KBM-7 (cell line): ENCODE measurements around the gene PDCL3.
A peak's percentile ranks its signal among the peaks of the same experiment; 100 is the strongest.

Source experiments
- DNase-seq: peaks from one replicate; pipeline ENCODE4 v3.0.0-alpha.2; 2015
- in situ Hi-C: fragments of 300-500 bp; cut with MboI; formaldehyde crosslinking; loops from 2 replicates; pipeline ENCODE4 v1.14.3; 2020; ENCODE audit warnings: low sequenced_read_pairs, low pct_unique_long_range_greater_than_20kb, mixed read lengths

The PDCL3 gene

GRCh38 chr2:100554798-100555407 lies 7.9 kb upstream of the PDCL3 start:
- DNase-seq, result peak; percentile 80
- in situ Hi-C loops, result no loop called here

- no peak for DNase-seq
- in situ Hi-C loops, result no loop called here
Observed at GRCh38 chr2:100556746-100557145, 6.0 kb upstream of the PDCL3 start.

GRCh38 chr2:100560216-100560830 lies 2.5 kb upstream of the PDCL3 start:
- in situ Hi-C loops, result no loop called here

GRCh38 chr2:100561191-100561590 lies 1.6 kb upstream of the PDCL3 start:
- in situ Hi-C loops, result no loop called here

More at GRCh38 chr2:100560216-100560830, 2.5 kb upstream of the PDCL3 start:
- no peak for DNase-seq

GRCh38 chr2:100563407-100564247 lies 834 bp downstream of the PDCL3 start:
- DNase-seq, result no peak
- in situ Hi-C loops, result no loop called here

More at GRCh38 chr2:100561191-100561590, 1.6 kb upstream of the PDCL3 start:
- no peak for DNase-seq

GRCh38 chr2:100568989-100569388 lies 6.2 kb downstream of the PDCL3 start:
- in situ Hi-C loops, result no loop called here
- no peak for DNase-seq

- in situ Hi-C loops, result no loop called here
- peak; percentile 75 for DNase-seq
Observed at GRCh38 chr2:100571668-100572067, 8.9 kb downstream of the PDCL3 start.

GRCh38 chr2:100577777-100578176 lies 15.0 kb downstream of the PDCL3 start:
- no peak for DNase-seq
- in situ Hi-C loops, result no loop called here

GRCh38 chr2:100580367-100581276 lies 17.8 kb downstream of the PDCL3 start:
- peak; percentile 63 for DNase-seq
- in situ Hi-C loops, result no loop called here

- DNase-seq, result no peak
- in situ Hi-C loops, result no loop called here
Observed at GRCh38 chr2:100581277-100581612, 18.5 kb downstream of the PDCL3 start.

GRCh38 chr2:100584816-100585215 lies 22.0 kb downstream of the PDCL3 start:
- in situ Hi-C loops, result no loop called here
- peak; percentile 22 for DNase-seq

- in situ Hi-C loops, result no loop called here
- DNase-seq, result peak; percentile 43
Observed at GRCh38 chr2:100588071-100588786, 25.4 kb downstream of the PDCL3 start.

GRCh38 chr2:100589527-100589926 lies 26.7 kb downstream of the PDCL3 start:
- no peak for DNase-seq
- in situ Hi-C loops, result no loop called here

- in situ Hi-C loops, result no loop called here
- DNase-seq, result peak; percentile 35
Observed at GRCh38 chr2:100592226-100592625, 29.4 kb downstream of the PDCL3 start.

GRCh38 chr2:100596465-100596864 lies 33.7 kb downstream of the PDCL3 start:
- DNase-seq, result no peak
- in situ Hi-C loops, result no loop called here

- in situ Hi-C loops, result no loop called here
- DNase-seq, result no peak
Observed at GRCh38 chr2:100599566-100599965, 36.8 kb downstream of the PDCL3 start.

- in situ Hi-C loops, result loop anchor here (25.0 kb wide), 2 partner anchors 386 to 561 kb away; partner anchors contain the start of gene TBC1D8
- no peak for DNase-seq
Observed at GRCh38 chr2:100601661-100602060, 38.9 kb downstream of the PDCL3 start.

- in situ Hi-C loops, result loop anchor here (25.0 kb wide), 2 partner anchors 384 to 559 kb away; partner anchors contain the start of gene TBC1D8
- no peak for DNase-seq
Observed at GRCh38 chr2:100603414-100603813, 40.6 kb downstream of the PDCL3 start.
